ENCODE data around the gene SEC14L1.

GRCh38 chr17:77211681-77212080, 70.9 kb downstream of the SEC14L1 start:
- TF ChIP-seq, protein P1, sequence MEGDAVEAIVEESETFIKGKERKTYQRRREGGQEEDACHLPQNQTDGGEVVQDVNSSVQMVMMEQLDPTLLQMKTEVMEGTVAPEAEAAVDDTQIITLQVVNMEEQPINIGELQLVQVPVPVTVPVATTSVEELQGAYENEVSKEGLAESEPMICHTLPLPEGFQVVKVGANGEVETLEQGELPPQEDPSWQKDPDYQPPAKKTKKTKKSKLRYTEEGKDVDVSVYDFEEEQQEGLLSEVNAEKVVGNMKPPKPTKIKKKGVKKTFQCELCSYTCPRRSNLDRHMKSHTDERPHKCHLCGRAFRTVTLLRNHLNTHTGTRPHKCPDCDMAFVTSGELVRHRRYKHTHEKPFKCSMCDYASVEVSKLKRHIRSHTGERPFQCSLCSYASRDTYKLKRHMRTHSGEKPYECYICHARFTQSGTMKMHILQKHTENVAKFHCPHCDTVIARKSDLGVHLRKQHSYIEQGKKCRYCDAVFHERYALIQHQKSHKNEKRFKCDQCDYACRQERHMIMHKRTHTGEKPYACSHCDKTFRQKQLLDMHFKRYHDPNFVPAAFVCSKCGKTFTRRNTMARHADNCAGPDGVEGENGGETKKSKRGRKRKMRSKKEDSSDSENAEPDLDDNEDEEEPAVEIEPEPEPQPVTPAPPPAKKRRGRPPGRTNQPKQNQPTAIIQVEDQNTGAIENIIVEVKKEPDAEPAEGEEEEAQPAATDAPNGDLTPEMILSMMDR (conservative IDR thresholded peaks at IDR 0.05; ENCODE audit: low read depth, low read length), result no peak
- no peak for TF ChIP-seq EZH2 (IDR thresholded peaks at IDR 0.05; ENCODE audit: borderline replicate concordance, low read depth, low read length, poor library complexity, severe bottlenecking)

All from A673 (cell line).